GM23338 (cell line): ENCODE data around the gene DHRS3.

Experiments used
- CREB1 ChIP-seq: fragments of 250-450 bp; sonication (Bioruptor Pico); IDR thresholded peaks from 2 replicates; pipeline ENCODE4 v1.5.0; 2020; ENCODE audit warnings: low read depth, mild to moderate bottlenecking, moderate library complexity
- CTCF ChIP-seq, 2 experiments: fragments of 200-600 bp in 1 of 2; sonication (generic) in 1 of 2; conservative IDR thresholded peaks; 2 replicates each; pipeline versions ENCODE4 v1.5.1 to v1.6.1; 2016 to 2017; ENCODE audit warnings: antibody characterized with exemption in 2 of 2, low read depth in 2 of 2, mild to moderate bottlenecking in 2 of 2, moderate library complexity in 1 of 2
- ETS1 ChIP-seq: IDR thresholded peaks from 2 replicates; pipeline ENCODE4 v1.6.1; 2016; ENCODE audit warnings: antibody characterized with exemption
- EZH2 ChIP-seq: fragments of 200-600 bp; sonication (generic); IDR thresholded peaks from one replicate; pipeline ENCODE4 v1.8.0; 2017; ENCODE audit warnings: antibody characterized with exemption, mild to moderate bottlenecking, low read depth; ENCODE audit not compliant: unreplicated experiment
- EZH2phosphoT487 ChIP-seq: fragments of 200-600 bp; sonication (generic); IDR thresholded peaks from one replicate; pipeline ENCODE4 v1.8.1; 2018; ENCODE audit warnings: antibody characterized with exemption; ENCODE audit not compliant: unreplicated experiment
- JUNB ChIP-seq: IDR thresholded peaks from one replicate; pipeline ENCODE4 v1.6.1; 2016; ENCODE audit warnings: antibody characterized with exemption; ENCODE audit not compliant: unreplicated experiment
- NANOG ChIP-seq: IDR thresholded peaks from 2 replicates; pipeline ENCODE4 v1.6.1; 2016; ENCODE audit warnings: antibody characterized with exemption, borderline replicate concordance
- POLR2AphosphoS5 ChIP-seq: IDR thresholded peaks from 2 replicates; pipeline ENCODE4 v1.6.1; 2016; ENCODE audit warnings: antibody characterized with exemption, low read depth
- REST ChIP-seq: IDR thresholded peaks from one replicate; pipeline ENCODE4 v1.6.1; 2018; ENCODE audit warnings: antibody characterized with exemption; ENCODE audit not compliant: unreplicated experiment
- STAT1 ChIP-seq: IDR thresholded peaks from one replicate; pipeline ENCODE4 v1.6.1; 2016; ENCODE audit warnings: antibody characterized with exemption; ENCODE audit not compliant: unreplicated experiment
- ZNF114 ChIP-seq: fragments of 250-450 bp; sonication (Bioruptor Pico); IDR thresholded peaks from 2 replicates; pipeline ENCODE4 v1.5.0; 2020; ENCODE audit warnings: mild to moderate bottlenecking, moderate library complexity
- ZNF331 ChIP-seq: fragments of 250-450 bp; sonication (Bioruptor Pico); IDR thresholded peaks from 2 replicates; pipeline ENCODE4 v1.5.0; 2020; ENCODE audit warnings: low read depth, mild to moderate bottlenecking, moderate library complexity
- ZNF462 ChIP-seq: fragments of 250-450 bp; sonication (Bioruptor Pico); IDR thresholded peaks from 2 replicates; pipeline ENCODE4 v1.5.0; 2020; ENCODE audit warnings: mild to moderate bottlenecking, moderate library complexity

GRCh38 chr1:12665511-12665910 lies 47.5 kb upstream of the DHRS3 start:
- TF ChIP-seq POLR2AphosphoS5 (no peak), CTCF (conservative IDR thresholded peaks at IDR 0.05; ENCODE audit: low read depth in 2 of 2) (no peak), ZNF331 (CRISPR knock-in tag) (no peak), EZH2 (no peak), REST (no peak), JUNB (no peak), ZNF114 (no peak), EZH2phosphoT487 (no peak), ETS1 (no peak), ZNF462 (CRISPR knock-in tag) (no peak), CREB1 (CRISPR knock-in tag) (no peak), STAT1 (no peak), NANOG (no peak)
